B cell (primary cell): Measurements from ENCODE around the gene HPS6. TPM values are rescaled to one million over a fixed set of nuclear protein-coding genes. Genes with fewer than 3 reads are reported as not detected.

ENCODE experiments used
- ATAC-seq: fragments of 200-7000 bp; cut with Tn5 transposase; one replicate; pipeline ENCODE4 v1.10.0; 2021; ENCODE audit warnings: low read depth, mild to moderate bottlenecking, moderate number of reproducible peaks, moderate library complexity
- CTCF ChIA-PET: fragments of 350-600 bp; sonication (Branson Sonifier 250); formaldehyde crosslinking; loops from one replicate; lab custom pipeline; 2021; ENCODE audit warnings: antibody characterized with exemption, inconsistent platforms; lab: Charles Lee
- POLR2A ChIA-PET: fragments of 350-600 bp; sonication (Branson Sonifier 250); formaldehyde crosslinking; loops from one replicate; lab custom pipeline; 2021; ENCODE audit warnings: antibody characterized with exemption; lab: Charles Lee
- DNase-seq: peaks from one replicate; pipeline ENCODE4 v3.0.0; 2013
- H2AFZ ChIP-seq: 2 replicates; pipeline ENCODE4 v1.6.1; 2012; ENCODE audit warnings: mild to moderate bottlenecking, low read depth, low read length; ENCODE audit not compliant: insufficient read depth, poor library complexity, severe bottlenecking
- H3K27ac ChIP-seq, 2 donors: 1 replicate in 1 of 2; 2 replicates in 1 of 2; pipeline ENCODE4 v1.5.1; 2012 to 2013; ENCODE audit warnings: low read length in 2 of 2, mild to moderate bottlenecking in 2 of 2, moderate library complexity in 1 of 2
- H3K27me3 ChIP-seq, 4 experiments: fragments of 200-600 bp in 1 of 4; sonication (generic) in 1 of 4; replicated peaks in 1 of 4; 1 replicate in 2 of 4; 2 replicates in 2 of 4; pipeline versions ENCODE4 v1.6.1 to v1.7.0; 2013 to 2016; ENCODE audit warnings: low read length in 3 of 4, mild to moderate bottlenecking in 2 of 4, mixed read lengths in 1 of 4, moderate library complexity in 1 of 4; ENCODE audit not compliant: insufficient read depth in 4 of 4, control insufficient read depth in 3 of 4; ENCODE audit errors: control extremely low read depth in 1 of 4
- H3K36me3 ChIP-seq, 2 experiments: replicated peaks in 1 of 2; 1 replicate in 1 of 2; 2 replicates in 1 of 2; pipeline versions ENCODE4 v1.6.1 to v1.7.1; 2013; ENCODE audit warnings: low read length in 1 of 2; ENCODE audit not compliant: insufficient read depth in 2 of 2, control insufficient read depth in 1 of 2; ENCODE audit errors: control extremely low read depth in 1 of 2, extremely low read depth in 1 of 2
- H3K4me1 ChIP-seq, 2 donors: fragments of 200-600 bp in 1 of 2; sonication (generic) in 1 of 2; 1 replicate in 1 of 2; 2 replicates in 1 of 2; pipeline versions ENCODE4 v1.5.1 to v1.6.1; 2013 to 2017; ENCODE audit warnings: low read length in 2 of 2; ENCODE audit not compliant: control insufficient read depth in 2 of 2, insufficient read depth in 2 of 2
- H3K4me2 ChIP-seq: replicated peaks from 2 replicates; pipeline ENCODE3; 2012; ENCODE audit warnings: mild to moderate bottlenecking, low read depth, low read length; ENCODE audit not compliant: poor library complexity, severe bottlenecking
- H3K4me3 ChIP-seq, 5 experiments: fragments of 200-600 bp in 1 of 5; sonication (generic) in 1 of 5; 1 replicate in 3 of 5; 2 replicates in 2 of 5; pipeline versions ENCODE4 v1.5.1 to v1.7.0; 2011 to 2016; ENCODE audit warnings: low read length in 4 of 5, mild to moderate bottlenecking in 4 of 5, low read depth in 2 of 5, control low read depth in 1 of 5, moderate library complexity in 1 of 5; ENCODE audit not compliant: insufficient read depth in 1 of 5; ENCODE audit errors: control extremely low read depth in 1 of 5, extremely low read depth in 1 of 5
- H3K79me2 ChIP-seq: fragments of 200-600 bp; sonication (generic); one replicate; pipeline ENCODE4 v1.6.0; 2016; ENCODE audit warnings: low read length; ENCODE audit not compliant: control insufficient read depth, insufficient read depth
- H3K9ac ChIP-seq: fragments of 200-600 bp; sonication (generic); 2 replicates; pipeline ENCODE4 v1.6.1; 2017; ENCODE audit warnings: mild to moderate bottlenecking, low read length, moderate library complexity
- H3K9me3 ChIP-seq, 3 donors: one replicate each; pipeline versions ENCODE4 v1.6.1 to v1.7.1; 2013; ENCODE audit warnings: low read length in 2 of 3; ENCODE audit not compliant: control insufficient read depth in 2 of 3, insufficient read depth in 1 of 3; ENCODE audit errors: control extremely low read depth in 1 of 3
- H4K20me1 ChIP-seq: 2 replicates; pipeline ENCODE4 v1.6.0; 2012; ENCODE audit warnings: mild to moderate bottlenecking, low read length; ENCODE audit not compliant: insufficient read depth, control insufficient read depth, poor library complexity, severe bottlenecking
- H3K27ac Mint-ChIP-seq: one replicate; pipeline ENCODE4 v1.8.0; 2021; ENCODE audit warnings: mixed read lengths
- H3K27me3 Mint-ChIP-seq: one replicate; pipeline ENCODE4 v1.8.0; 2021; ENCODE audit warnings: mixed read lengths
- H3K4me1 Mint-ChIP-seq: one replicate; pipeline ENCODE4 v1.8.0; 2021; ENCODE audit warnings: mixed read lengths
- H3K4me3 Mint-ChIP-seq: one replicate; pipeline ENCODE4 v1.8.0; 2021; ENCODE audit warnings: mixed read lengths
- H3K9me3 Mint-ChIP-seq: one replicate; pipeline ENCODE4 v1.8.0; 2022; ENCODE audit warnings: mixed read lengths; ENCODE audit not compliant: insufficient read depth
- EZH2 ChIP-seq: IDR thresholded peaks from 2 replicates; pipeline ENCODE4 v1.6.1; 2012; ENCODE audit warnings: borderline replicate concordance, low read depth, mild to moderate bottlenecking, moderate library complexity, low read length; ENCODE audit not compliant: insufficient read depth, poor library complexity, severe bottlenecking
- WGBS: methylation state at CpG from one replicate; pipeline ENCODE4 v1.1.5; 2013; ENCODE audit warnings: missing lambda C conversion rate; ENCODE audit not compliant: insufficient coverage; 5-methylcytosine and 5-hydroxymethylcytosine counted together
- intact Hi-C: fragments of 100-400 bp; cut with micrococcal nuclease; formaldehyde crosslinking; loops from one replicate; pipeline ENCODE4 v1.10.0; 2022
- polyA plus RNA-seq: library from polyadenylated mRNA; depleted of rRNA; stranded (reverse); fragments of >200 nt; gene quantifications from 2 replicates; pipeline ENCODE4 v1.2.3, GENCODE V29; 2012
- total RNA-seq, 2 donors: library from RNA; stranded (reverse); fragments of 120-200 nt in 1 of 2; gene quantifications; 1 replicate in 1 of 2; 2 replicates in 1 of 2; pipeline versions ENCODE4 v1.2.3 to v1.2.4, GENCODE V29; 2013 to 2022
- TF ChIP-seq, protein P1 (sequence below): fragments of 200-600 bp; IDR thresholded peaks from one replicate; pipeline ENCODE4 v1.8.0; 2022; ENCODE audit warnings: antibody characterized with exemption, mild to moderate bottlenecking

The HPS6 gene
- total and polyA plus RNA-seq, 2 donors (not counting 1 experiment from before 2014, with no cell fraction given): 2.8 to 29.5 TPM

DNA sequence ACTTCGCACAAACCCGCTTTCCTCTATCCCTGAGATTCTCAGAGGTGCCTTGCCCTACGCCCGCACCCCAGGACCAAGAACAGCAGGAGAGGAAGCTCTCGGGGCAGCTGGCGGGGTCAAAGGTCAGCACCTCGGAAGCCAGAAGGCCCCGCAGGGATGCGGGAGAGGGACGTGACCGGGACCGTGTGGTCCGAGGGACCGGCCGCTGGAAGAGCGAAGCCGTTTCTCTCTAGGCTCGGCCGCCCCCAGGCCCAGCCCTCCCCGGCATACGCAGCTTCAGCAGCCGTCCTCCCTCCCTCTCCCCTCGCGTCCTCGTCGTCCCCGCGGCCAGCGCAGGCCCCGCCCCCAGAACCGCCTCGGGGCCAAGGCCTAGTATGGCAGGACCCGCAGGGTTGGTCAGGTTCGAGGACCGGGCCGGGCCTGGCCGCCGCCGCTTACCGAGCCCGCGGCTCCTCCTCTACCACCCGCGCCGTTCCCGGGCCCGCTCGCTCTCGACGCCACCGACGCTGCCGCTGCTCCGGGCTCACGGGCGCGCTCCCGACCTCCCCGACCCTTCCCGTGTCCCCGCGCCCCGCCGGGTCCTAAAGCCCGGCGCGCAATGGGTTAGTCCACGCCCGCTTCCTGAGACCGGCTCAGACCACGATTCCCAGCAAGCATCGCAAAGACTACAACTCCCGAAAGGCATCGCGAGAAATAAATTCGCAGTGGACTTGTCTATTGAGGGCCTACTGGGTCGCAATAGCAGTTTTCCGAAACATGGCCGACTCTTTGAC, 9.3 kb upstream of the HPS6 start, which contains the start of gene ARMH3:
ARMH3 (minus strand) TSS at position 527 of the 773 bp plus-strand sequence. CDS start 16,059 bp downstream, outside the sequence.
- H3K27me3 ChIP-seq: no peaks in the 10 kb centered on the region
- H3K4me1 ChIP-seq: peaks cover 15 to 26% of the 10 kb centered on the region in 2 donors
- ChIA-PET CTCF (interaction anchor here (0.6 to 3.4 kb wide), 9 partner anchors 11 to 220 kb away, joined by 3 to 17 read pairs (median 5); no protein-coding TSS in a partner anchor), POLR2A (interaction anchor here (0.6 to 2.8 kb wide), 8 partner anchors 10 to 237 kb away, joined by 3 to 13 read pairs (median 6); partner anchors contain the start of genes HPS6 and OGA)
- H3K27ac Mint-ChIP-seq: peak within 1 kb of the TSS; percentile 98
- H3K4me3 ChIP-seq: peak within 1 kb of the TSS; percentile 76 to 99 (median 93)
- no peaks in the 10 kb centered on the region for H3K9me3 ChIP-seq
- no peaks in the 10 kb centered on the region for H3K36me3 ChIP-seq
- peak within 1 kb of the TSS; percentile 98 for H3K4me2 ChIP-seq
- peak; percentile 91 for ATAC-seq
- H3K27me3 Mint-ChIP-seq: no peaks in the 10 kb centered on the region
- peak within 1 kb of the TSS; percentile 99 for H3K4me3 Mint-ChIP-seq
- peak within 1 kb of the TSS; percentile 75 to 80 for H3K27ac ChIP-seq
- H4K20me1 ChIP-seq: peaks cover 12% of the 10 kb centered on the region
- H2AFZ ChIP-seq: peak within 1 kb of the TSS; percentile 98
- peaks cover 49% of the 10 kb centered on the region for H3K79me2 ChIP-seq
- H3K9me3 Mint-ChIP-seq: no peaks in the 10 kb centered on the region
- WGBS: under 1% methylated on average over 75 of the region's 79 CpGs
- peak; percentile 94 for DNase-seq
- intact Hi-C loops: loop anchor here (1.0 to 5.0 kb wide), 8 partner anchors 9 to 994 kb away; partner anchors contain the start of genes ACTR1A, BTRC, HPS6 and KAZALD1
- TF ChIP-seq, protein P1, sequence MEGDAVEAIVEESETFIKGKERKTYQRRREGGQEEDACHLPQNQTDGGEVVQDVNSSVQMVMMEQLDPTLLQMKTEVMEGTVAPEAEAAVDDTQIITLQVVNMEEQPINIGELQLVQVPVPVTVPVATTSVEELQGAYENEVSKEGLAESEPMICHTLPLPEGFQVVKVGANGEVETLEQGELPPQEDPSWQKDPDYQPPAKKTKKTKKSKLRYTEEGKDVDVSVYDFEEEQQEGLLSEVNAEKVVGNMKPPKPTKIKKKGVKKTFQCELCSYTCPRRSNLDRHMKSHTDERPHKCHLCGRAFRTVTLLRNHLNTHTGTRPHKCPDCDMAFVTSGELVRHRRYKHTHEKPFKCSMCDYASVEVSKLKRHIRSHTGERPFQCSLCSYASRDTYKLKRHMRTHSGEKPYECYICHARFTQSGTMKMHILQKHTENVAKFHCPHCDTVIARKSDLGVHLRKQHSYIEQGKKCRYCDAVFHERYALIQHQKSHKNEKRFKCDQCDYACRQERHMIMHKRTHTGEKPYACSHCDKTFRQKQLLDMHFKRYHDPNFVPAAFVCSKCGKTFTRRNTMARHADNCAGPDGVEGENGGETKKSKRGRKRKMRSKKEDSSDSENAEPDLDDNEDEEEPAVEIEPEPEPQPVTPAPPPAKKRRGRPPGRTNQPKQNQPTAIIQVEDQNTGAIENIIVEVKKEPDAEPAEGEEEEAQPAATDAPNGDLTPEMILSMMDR: no peak
- TF ChIP-seq EZH2: no peak
- peak within 1 kb of the TSS; percentile 85 for H3K9ac ChIP-seq
- peaks cover 36% of the 10 kb centered on the region for H3K4me1 Mint-ChIP-seq
